OCI-M1 (cell line): ENCODE measurements around the gene C1orf159.

Experiments used
- DNase-seq: peaks from one replicate; lab custom pipeline; 2025; lab: John Stamatoyannopoulos, UW

Gene C1orf159

GRCh38 chr1:1053682-1054081, 62.2 kb downstream of the C1orf159 start:
- DNase-seq = no peak

GRCh38 chr1:1053022-1053421, 62.9 kb downstream of the C1orf159 start:
- DNase-seq = no peak

- DNase-seq = no peak
These were observed 63.7 kb downstream of the C1orf159 start for GRCh38 chr1:1052003-1052840.

- DNase-seq = no peak
These were observed 64.6 kb downstream of the C1orf159 start for GRCh38 chr1:1051127-1051810.

- no peak for DNase-seq
These were observed 65.3 kb downstream of the C1orf159 start for GRCh38 chr1:1050577-1051052.

GRCh38 chr1:1049318-1050165, 66.3 kb downstream of the C1orf159 start:
- DNase-seq = no peak

GRCh38 chr1:1048765-1049164, 67.1 kb downstream of the C1orf159 start:
- DNase-seq = no peak

GRCh38 chr1:1047963-1048362, 67.9 kb downstream of the C1orf159 start:
- no peak for DNase-seq

GRCh38 chr1:1047407-1047806, 68.5 kb downstream of the C1orf159 start:
- no peak for DNase-seq

GRCh38 chr1:1046767-1047166, 69.1 kb downstream of the C1orf159 start:
- no peak for DNase-seq

GRCh38 chr1:1046243-1046642, 69.6 kb downstream of the C1orf159 start:
- DNase-seq = no peak

- no peak for DNase-seq
These were observed 70.8 kb downstream of the C1orf159 start for GRCh38 chr1:1045129-1045528.

- DNase-seq = no peak
These were observed 71.3 kb downstream of the C1orf159 start for GRCh38 chr1:1044455-1045078.

- DNase-seq = no peak
These were observed 72.0 kb downstream of the C1orf159 start for GRCh38 chr1:1043921-1044320.

- DNase-seq = no peak
These were observed 72.5 kb downstream of the C1orf159 start for GRCh38 chr1:1043411-1043810.

GRCh38 chr1:1042835-1043234, 73.1 kb downstream of the C1orf159 start:
- no peak for DNase-seq

- DNase-seq = no peak
These were observed 74.0 kb downstream of the C1orf159 start for GRCh38 chr1:1041873-1042272.

GRCh38 chr1:1041092-1041523, 74.8 kb downstream of the C1orf159 start:
- DNase-seq = no peak

- no peak for DNase-seq
These were observed 75.6 kb downstream of the C1orf159 start for GRCh38 chr1:1040004-1040991.

- DNase-seq = no peak
These were observed 76.6 kb downstream of the C1orf159 start for GRCh38 chr1:1039145-1039910.
